IMR-90 (cell line): ENCODE results near the gene TRIM47. TPM values are rescaled to one million over a fixed set of nuclear protein-coding genes. Genes with fewer than 3 reads are reported as not detected.

Experiments used
- ATAC-seq: fragments of 200-7000 bp; cut with Tn5 transposase; 2 replicates; pipeline ENCODE4 v1.9.1; 2020; ENCODE audit warnings: low read depth, mild to moderate bottlenecking, moderate library complexity
- BruUV-seq: library from RNA; stranded (reverse); fragments of 400-500 nt; replicated peaks from 2 replicates; lab custom pipeline; 2021; lab: Mats Ljungman, UMichigan
- CTCF ChIA-PET: fragments of 300-600 bp; formaldehyde crosslinking; extraction: SDS; loops from one replicate; lab custom pipeline; 2021; ENCODE audit warnings: antibody characterized with exemption; lab: Yijun Ruan, JAX
- POLR2A ChIA-PET: fragments of 300-600 bp; sonication (Branson Sonifier 250); formaldehyde crosslinking; loops from one replicate; lab custom pipeline; 2022; ENCODE audit warnings: antibody characterized with exemption; ENCODE audit not compliant: unreplicated experiment; lab: Charles Lee
- DNase-seq: peaks from one replicate; pipeline ENCODE4 v3.0.0; 2013
- H2AFZ ChIP-seq: replicated peaks from 2 replicates; pipeline ENCODE3; 2013; ENCODE audit warnings: low read length, mild to moderate bottlenecking; ENCODE audit not compliant: poor library complexity
- H2AK5ac ChIP-seq: 2 replicates; pipeline ENCODE4 v1.6.1; 2013; ENCODE audit warnings: low read depth, low read length, inconsistent platforms
- H2AK9ac ChIP-seq: replicated peaks from 2 replicates; pipeline ENCODE3; 2013; ENCODE audit warnings: mild to moderate bottlenecking, low read depth, low read length, moderate library complexity; ENCODE audit not compliant: poor library complexity
- H2BK120ac ChIP-seq: 2 replicates; pipeline ENCODE4 v1.6.1; 2013; ENCODE audit warnings: low read depth, low read length, inconsistent platforms
- H2BK15ac ChIP-seq: 3 replicates; pipeline ENCODE4 v1.6.1; 2013; ENCODE audit warnings: low read depth, low read length, inconsistent platforms
- H2BK20ac ChIP-seq: 2 replicates; pipeline ENCODE4 v1.6.1; 2013; ENCODE audit warnings: low read depth, mild to moderate bottlenecking, inconsistent platforms, low read length, moderate library complexity
- H2BK5ac ChIP-seq: 2 replicates; pipeline ENCODE4 v1.6.1; 2013; ENCODE audit warnings: mild to moderate bottlenecking, low read depth, low read length, inconsistent platforms; ENCODE audit not compliant: poor library complexity, severe bottlenecking
- H3K14ac ChIP-seq: replicated peaks from 2 replicates; pipeline ENCODE4 v1.6.1; 2013; ENCODE audit warnings: low read depth, low read length, inconsistent platforms
- H3K18ac ChIP-seq: 2 replicates; pipeline ENCODE4 v1.6.1; 2013; ENCODE audit warnings: low read depth, low read length, control low read depth
- H3K23ac ChIP-seq: 2 replicates; pipeline ENCODE4 v1.6.1; 2013; ENCODE audit warnings: low read depth, low read length, inconsistent platforms
- H3K27ac ChIP-seq: 2 replicates; pipeline ENCODE4 v1.5.1; 2013; ENCODE audit warnings: mild to moderate bottlenecking, control low read depth, low read length; ENCODE audit not compliant: insufficient read depth
- H3K27me3 ChIP-seq: 2 replicates; pipeline ENCODE4 v1.6.1; 2013; ENCODE audit warnings: low read length; ENCODE audit not compliant: control insufficient read depth, insufficient read depth
- H3K36me3 ChIP-seq: 2 replicates; pipeline ENCODE4 v1.6.1; 2013; ENCODE audit warnings: low read length, mixed read lengths; ENCODE audit not compliant: control insufficient read depth, insufficient read depth
- H3K4ac ChIP-seq: 2 replicates; pipeline ENCODE4 v1.6.1; 2013; ENCODE audit warnings: low read depth, low read length, inconsistent platforms
- H3K4me1 ChIP-seq: 2 replicates; pipeline ENCODE4 v1.6.1; 2013; ENCODE audit warnings: low read length, mixed read lengths; ENCODE audit not compliant: control insufficient read depth, insufficient read depth
- H3K4me2 ChIP-seq: 2 replicates; pipeline ENCODE4 v1.6.1; 2013; ENCODE audit warnings: low read depth, mild to moderate bottlenecking, control low read depth, low read length, moderate library complexity
- H3K4me3 ChIP-seq: 2 replicates; pipeline ENCODE4 v1.5.1; 2013; ENCODE audit warnings: low read depth, mild to moderate bottlenecking, control low read depth, low read length, moderate library complexity; ENCODE audit not compliant: insufficient read depth
- H3K56ac ChIP-seq: 2 replicates; pipeline ENCODE4 v1.6.1; 2013; ENCODE audit warnings: low read length, inconsistent platforms; ENCODE audit not compliant: insufficient read depth; ENCODE audit errors: extremely low read depth
- H3K79me1 ChIP-seq, 2 experiments: 2 replicates each; pipeline ENCODE4 v1.6.1; 2013; ENCODE audit warnings: low read length in 2 of 2, inconsistent platforms in 1 of 2, low read depth in 1 of 2
- H3K9ac ChIP-seq: 2 replicates; pipeline ENCODE4 v1.6.1; 2013; ENCODE audit warnings: low read depth, low read length, control low read depth
- H3K9me1 ChIP-seq: 2 replicates; pipeline ENCODE4 v1.6.1; 2013; ENCODE audit warnings: low read length, inconsistent platforms; ENCODE audit not compliant: insufficient read depth
- H3K9me3 ChIP-seq: 2 replicates; pipeline ENCODE4 v1.6.1; 2013; ENCODE audit warnings: low read length; ENCODE audit not compliant: control insufficient read depth, insufficient read depth
- H4K20me1 ChIP-seq: 2 replicates; pipeline ENCODE4 v1.6.1; 2013; ENCODE audit warnings: low read length, inconsistent platforms; ENCODE audit not compliant: insufficient read depth
- H4K5ac ChIP-seq: 2 replicates; pipeline ENCODE4 v1.6.1; 2013; ENCODE audit warnings: mild to moderate bottlenecking, low read depth, low read length, control low read depth
- H4K8ac ChIP-seq, 2 experiments: 2 replicates each; pipeline ENCODE4 v1.6.1; 2013; ENCODE audit warnings: low read depth in 2 of 2, low read length in 2 of 2, control low read depth in 1 of 2, inconsistent platforms in 1 of 2
- H4K91ac ChIP-seq: 2 replicates; pipeline ENCODE4 v1.6.1; 2013; ENCODE audit warnings: low read depth, low read length, inconsistent platforms; ENCODE audit not compliant: insufficient read depth
- MAZ ChIP-seq: IDR thresholded peaks from 2 replicates; pipeline ENCODE4 v1.6.1; 2012; ENCODE audit warnings: low read depth, mild to moderate bottlenecking, low read length, improper control_type of control experiment, moderate library complexity, borderline replicate concordance
- WGBS, 2 experiments: methylation state at CpG; one replicate each; pipeline versions ENCODE4 v1.1.5 to v1.1.7; 2013; ENCODE audit warnings: missing lambda C conversion rate in 2 of 2; ENCODE audit not compliant: insufficient read length in 1 of 2; ENCODE audit errors: extremely low coverage in 2 of 2; 5-methylcytosine and 5-hydroxymethylcytosine counted together
- dilution Hi-C: fragments of 300-500 bp; cut with HindIII; formaldehyde crosslinking; loops from one replicate; pipeline ENCODE4 v1.14.3; 2018; ENCODE audit warnings: low sequenced_read_pairs; ENCODE audit not compliant: unreplicated experiment
- in situ Hi-C: fragments of 300-500 bp; cut with MboI; formaldehyde crosslinking; loops from 3 replicates; pipeline ENCODE4 v1.14.3; 2019; ENCODE audit warnings: low sequenced_read_pairs, inconsistent platforms, mixed read lengths
- intact Hi-C: fragments of 100-400 bp; cut with micrococcal nuclease; formaldehyde crosslinking; loops from 2 replicates; pipeline ENCODE4 v1.10.0; 2022
- polyA plus RNA-seq, 3 experiments: library from polyadenylated mRNA; depleted of rRNA; stranded (reverse); fragments of >200 nt; gene quantifications; 2 replicates each; pipeline ENCODE4 v1.2.3, GENCODE V29; 2012; ENCODE audit warnings: low replicate concordance in 1 of 3
- total RNA-seq: library from RNA; depleted of rRNA; stranded (reverse); fragments of >200 nt; gene quantifications from 2 replicates; pipeline ENCODE4 v1.2.3, GENCODE V29; 2012

The TRIM47 gene
- total and polyA plus RNA-seq, 2 of the 4 experiments (the other 2 are of a cell fraction): 1.4 to 7.5 TPM

DNA sequence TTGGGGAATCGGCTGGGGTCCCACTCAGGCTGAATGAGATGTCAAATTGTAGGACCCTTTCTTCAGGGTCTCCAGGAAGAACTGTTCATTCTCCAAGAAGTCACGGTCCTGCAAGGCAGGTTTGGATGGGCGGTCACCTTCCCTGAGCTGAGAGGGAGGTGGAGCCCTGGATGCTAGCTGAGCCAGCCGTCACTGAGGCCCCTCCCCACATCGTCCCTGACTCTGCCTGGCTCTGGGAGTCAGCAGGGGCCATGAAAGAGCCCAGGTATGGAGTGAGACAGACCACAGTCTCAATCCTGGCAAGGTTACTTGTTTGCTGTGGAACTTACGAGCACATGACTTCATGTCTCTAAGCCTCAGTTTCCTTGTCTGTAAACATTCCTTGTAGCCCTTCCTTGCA is 32.3 kb upstream of the TRIM47 start:
- H3K14ac ChIP-seq: no peak overlapping the region
- H3K9me3 ChIP-seq: no peaks in the 10 kb centered on the region
- H2AK9ac ChIP-seq: no peak overlapping the region
- TF ChIP-seq MAZ: no peak
- H3K27me3 ChIP-seq: no peaks in the 10 kb centered on the region
- no peaks in the 10 kb centered on the region for H4K20me1 ChIP-seq
- no peak overlapping the region for H3K23ac ChIP-seq
- no CpG with 5 or more reads among the region's 6 CpGs for WGBS, 2 experiments
- H2BK15ac ChIP-seq: no peak overlapping the region
- no TSS peak for BruUV-seq
- H3K36me3 ChIP-seq: peaks cover 9% of the 10 kb centered on the region
- intact Hi-C loops: no loop called here
- no peak overlapping the region for H4K91ac ChIP-seq
- DNase-seq: no peak
- dilution Hi-C loops: no loop called here
- no peak overlapping the region for H4K8ac ChIP-seq
- in situ Hi-C loops: loop anchor here (5.0 kb wide), 1 partner anchor 97 kb away; no protein-coding TSS in a partner anchor
- ATAC-seq: no peak; the same call in 1 of the 2 replicates
- H3K27ac ChIP-seq: no peak overlapping the region
- H3K9ac ChIP-seq: no peak overlapping the region
- ChIA-PET CTCF (interaction anchor here (1.5 kb wide), 1 partner anchor 91 kb away, joined by 3 read pairs; no protein-coding TSS in a partner anchor), POLR2A (no interaction called here)
- H2AK5ac ChIP-seq: no peak overlapping the region
- no peak overlapping the region for H3K18ac ChIP-seq
- H2BK5ac ChIP-seq: no peak overlapping the region
- H4K5ac ChIP-seq: no peak overlapping the region
- peaks cover under 1% of the 10 kb centered on the region; the same call in 1 of the 2 replicates for H3K4me1 ChIP-seq
- peak overlapping the region; percentile 33 for H2AFZ ChIP-seq
- no peak overlapping the region for H3K4ac ChIP-seq
- H3K79me1 ChIP-seq: peaks cover 0 to 3% of the 10 kb centered on the region in 2 experiments; a peak in 1 of 4 replicates
- H3K4me3 ChIP-seq: no peak overlapping the region
- no peak overlapping the region for H2BK120ac ChIP-seq
- H3K56ac ChIP-seq: no peak overlapping the region
- H2BK20ac ChIP-seq: no peak overlapping the region
- H3K4me2 ChIP-seq: no peak overlapping the region
- H3K9me1 ChIP-seq: 0 out of 2 replicates have a peak, but pooled peaks cover 3% of the 10 kb centered on the region
